Nucleus accumbens (tissue), 56 donors: ENCODE measurements around the gene DLG5.

Experiments
- DNase-seq, 56 donors: peaks; one replicate each; lab custom pipeline; 2025; lab: John Stamatoyannopoulos, UW

DLG5 gene

DNA sequence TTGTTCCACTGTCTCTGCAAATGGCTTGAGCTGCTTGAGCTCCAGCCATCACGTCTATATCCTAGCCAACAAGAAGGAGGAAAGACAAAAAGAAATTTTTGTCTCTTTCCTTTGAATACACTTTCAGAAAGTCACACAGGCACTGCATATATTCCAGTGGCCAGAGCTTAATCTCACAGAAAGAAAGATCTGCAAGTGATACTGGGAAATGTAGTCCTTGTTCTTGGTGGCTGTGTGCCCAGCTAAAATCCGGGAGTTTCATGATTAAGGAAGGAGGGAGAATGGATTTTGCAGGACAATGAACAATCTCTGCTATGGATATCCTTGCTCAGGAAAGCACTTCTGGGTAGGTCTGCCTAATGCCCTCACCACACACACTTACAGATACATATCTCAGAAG is 19.5 kb upstream of the DLG5 start:
- no peak for DNase-seq

DNA sequence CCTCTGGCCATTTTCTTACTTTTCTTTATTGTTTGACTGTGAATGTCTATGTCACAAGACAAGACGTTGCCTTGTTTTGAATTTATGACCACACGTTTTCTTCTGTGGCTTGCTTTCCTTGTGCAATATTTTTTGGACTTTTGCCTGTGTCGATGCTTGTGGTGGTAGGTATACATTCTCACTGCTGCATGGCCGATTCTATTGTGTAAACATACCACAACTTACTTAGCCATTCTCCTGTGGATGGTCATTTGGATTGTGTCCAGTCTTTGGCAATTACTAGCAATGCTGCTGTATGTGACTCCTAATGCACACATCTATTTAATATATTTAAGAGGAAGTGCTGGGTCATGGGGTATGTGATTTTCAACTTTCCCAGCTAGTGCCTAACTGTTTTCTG is 18.0 kb upstream of the DLG5 start:
- no peak for DNase-seq

DNA sequence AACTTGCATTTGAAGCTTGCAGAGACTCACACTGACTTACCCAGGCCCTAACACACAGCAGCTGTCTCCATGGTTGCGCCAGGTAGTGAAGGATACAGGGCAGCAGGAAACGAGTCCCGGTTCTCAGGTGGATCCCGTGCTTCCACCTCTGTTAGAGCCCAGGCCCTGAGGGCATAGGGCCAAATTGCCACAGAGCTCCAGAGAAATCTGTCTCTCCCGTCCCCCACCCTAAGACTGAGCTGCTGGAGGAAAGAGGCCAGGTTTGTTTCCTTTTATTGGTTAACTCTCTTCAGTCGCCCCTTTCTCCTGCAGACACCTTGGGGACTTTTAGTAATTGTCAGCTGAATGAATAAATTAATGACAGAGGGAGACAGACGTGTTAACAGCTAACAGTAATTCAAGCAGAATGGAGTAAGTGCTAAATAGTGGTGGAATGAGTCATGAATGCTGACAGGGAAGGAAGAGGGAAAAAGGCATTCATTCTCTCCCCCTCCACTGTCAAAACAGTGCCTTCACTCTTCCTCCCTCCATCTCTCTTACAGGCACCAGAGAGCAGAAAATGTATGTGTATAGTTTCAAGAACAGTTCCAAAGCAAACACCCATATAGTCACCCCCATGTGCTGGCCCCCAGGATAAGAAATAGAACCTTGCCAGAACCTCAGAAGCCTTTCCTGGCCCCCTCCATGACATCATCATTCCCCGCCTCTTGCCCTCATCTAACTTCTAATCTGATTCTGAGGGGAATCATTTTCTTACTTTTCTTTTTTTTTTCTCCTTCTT is 16.8 kb upstream of the DLG5 start:
- peak in 2 of 56 donors; percentile 1 to 7 for DNase-seq

DNA sequence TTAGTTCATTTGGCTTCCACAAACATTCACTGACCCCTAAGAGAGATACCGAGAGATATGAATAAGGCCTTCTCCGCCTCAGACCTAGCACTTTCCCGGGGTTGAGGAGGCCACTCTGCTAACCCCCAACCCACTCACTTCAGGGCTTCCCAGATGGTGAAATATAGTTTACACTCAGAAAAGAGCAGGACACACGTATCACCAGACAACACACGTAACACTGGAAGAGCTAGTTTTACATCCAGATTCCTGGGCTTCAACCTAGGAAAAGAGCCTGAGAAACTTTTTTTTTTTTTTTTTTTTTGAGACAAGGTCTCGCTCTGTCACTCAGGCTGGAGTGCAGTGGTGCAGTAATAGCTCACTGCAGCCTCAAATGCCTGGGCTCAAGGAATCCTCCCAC is 15.2 kb upstream of the DLG5 start:
- DNase-seq, result no peak

DNA sequence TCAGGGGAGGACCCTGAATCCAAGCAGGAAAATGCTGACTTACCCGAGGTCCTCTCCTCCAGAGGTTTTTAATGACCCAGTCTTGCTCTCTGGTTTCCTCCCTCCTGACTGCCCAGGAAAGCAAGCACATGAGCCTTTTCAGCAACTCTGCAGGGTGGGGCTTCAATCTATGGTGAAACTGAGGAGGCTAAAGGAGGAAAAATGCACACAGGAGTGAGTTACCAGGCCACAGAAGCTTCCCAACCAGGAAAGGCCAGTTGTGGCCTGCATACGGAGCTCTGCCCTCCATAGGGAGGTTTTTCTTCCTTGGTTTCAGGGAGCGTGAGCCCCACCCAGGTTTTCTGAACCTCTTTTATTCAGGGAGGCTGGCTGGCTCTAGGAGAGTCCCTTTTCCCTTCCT is 14.1 kb upstream of the DLG5 start:
- no peak for DNase-seq

DNA sequence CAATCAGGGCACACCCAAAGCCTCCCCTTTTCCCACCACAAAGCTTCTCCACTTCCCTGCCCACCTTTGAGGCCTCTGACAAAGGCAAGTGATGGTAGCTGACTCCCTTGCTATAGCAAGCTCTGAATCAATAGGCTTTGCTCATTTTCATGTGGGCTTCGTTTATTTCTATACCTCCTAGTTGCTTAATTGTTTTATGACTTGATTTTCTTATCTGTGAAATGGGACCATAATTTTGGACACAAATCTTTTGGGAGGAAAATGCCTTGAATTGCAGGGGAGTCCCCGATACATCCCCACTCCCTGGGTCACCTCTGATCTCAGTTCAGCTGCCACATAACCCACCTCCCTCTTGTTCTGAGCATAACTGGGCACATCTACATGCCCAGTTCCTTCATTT is 13.7 kb upstream of the DLG5 start:
- no peak for DNase-seq

DNA sequence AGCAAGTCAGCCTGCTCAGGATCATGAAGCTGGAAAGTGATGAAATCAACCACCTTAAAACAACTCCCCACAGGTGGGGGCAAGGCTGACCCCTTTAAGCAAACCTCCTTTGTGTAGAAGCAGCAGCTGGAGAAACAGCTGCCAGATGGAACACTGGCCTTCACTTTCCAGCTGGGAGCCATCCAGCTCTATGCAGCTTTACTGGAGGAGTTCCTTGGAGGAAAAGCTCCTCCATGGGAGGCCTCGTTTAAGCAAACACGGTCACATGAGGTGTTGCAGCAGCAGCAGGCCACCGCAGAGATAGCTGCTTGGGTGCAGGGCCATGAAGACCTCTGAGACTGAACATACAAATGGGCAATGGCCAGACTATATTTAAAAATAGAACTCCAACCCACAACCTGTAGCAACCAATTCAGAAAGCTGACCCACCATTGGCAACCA is 13.0 kb upstream of the DLG5 start:
- DNase-seq, result no peak

DNA sequence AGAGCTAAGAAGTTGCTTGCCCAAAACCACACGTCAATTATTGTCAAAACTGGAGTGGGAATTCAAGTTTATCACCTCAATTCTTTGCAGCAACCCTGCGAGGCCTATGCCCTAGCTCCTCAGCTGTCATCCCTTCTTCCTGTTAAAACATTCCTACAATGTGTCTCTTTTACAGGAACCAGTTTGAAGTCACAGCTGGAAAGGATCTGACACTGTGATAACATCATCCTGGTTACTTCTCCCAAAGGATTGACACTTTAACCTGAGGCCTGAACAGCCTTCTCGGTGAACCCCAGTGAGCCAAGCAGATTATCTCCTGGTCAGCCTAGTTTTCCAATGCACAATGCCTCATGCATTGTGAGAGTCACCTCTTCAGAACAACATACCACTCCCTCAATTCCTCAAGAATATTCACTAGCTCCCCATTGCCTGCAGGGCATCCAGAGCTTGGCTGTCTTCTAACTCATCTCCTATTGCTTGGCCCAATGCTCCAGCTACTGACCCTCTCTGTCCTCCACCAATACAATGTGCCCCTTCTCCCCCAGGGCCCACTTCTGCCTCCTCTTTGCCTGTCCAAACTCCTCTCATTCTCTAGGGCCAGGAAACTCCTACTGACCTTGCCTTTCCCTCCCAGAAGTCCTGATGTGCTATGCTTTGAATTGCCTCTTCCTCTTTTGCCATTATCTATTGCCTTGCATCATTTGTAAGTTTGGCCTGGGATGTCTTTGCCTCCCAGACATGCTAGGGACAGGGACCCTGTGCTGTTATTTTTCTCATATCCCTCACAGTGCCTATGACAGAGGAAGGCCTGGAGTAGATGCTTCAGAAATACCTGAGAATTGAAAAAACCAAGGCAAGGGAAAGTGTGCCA is 10.4 kb upstream of the DLG5 start:
- no peak for DNase-seq

DNA sequence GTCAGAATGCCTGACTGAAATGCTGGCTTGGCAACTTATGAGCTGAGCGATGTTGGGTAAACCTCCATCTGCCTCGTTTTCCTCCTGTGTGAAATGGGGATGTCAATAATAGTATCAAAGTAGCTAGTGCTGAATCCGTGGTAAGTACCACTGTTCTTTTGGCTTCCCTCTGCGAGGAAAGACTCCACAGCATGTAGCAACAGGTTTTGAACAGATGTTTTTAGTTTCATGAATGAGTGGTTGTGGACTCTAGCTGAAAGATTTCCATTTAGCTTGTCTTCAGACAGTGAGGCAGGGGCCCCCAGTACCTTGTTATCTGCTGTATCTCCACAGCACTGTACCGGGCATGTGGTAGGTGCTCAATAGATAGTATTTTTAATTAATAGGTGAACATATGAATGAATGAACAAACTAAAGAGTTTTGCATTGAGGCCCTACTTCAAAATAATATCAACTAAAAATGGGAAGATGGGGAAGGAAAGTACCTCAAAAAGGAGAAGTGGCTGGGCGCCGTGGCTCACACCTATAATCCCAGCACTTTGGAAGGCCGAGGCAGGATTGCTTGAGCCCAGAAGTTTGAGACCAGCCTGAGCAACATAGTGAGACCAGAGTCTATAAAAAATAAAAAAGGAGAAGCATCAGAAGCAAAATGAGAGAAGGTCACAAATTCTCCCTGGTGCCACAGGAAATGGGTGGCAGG is 5.6 kb upstream of the DLG5 start:
- DNase-seq, result no peak

DNA sequence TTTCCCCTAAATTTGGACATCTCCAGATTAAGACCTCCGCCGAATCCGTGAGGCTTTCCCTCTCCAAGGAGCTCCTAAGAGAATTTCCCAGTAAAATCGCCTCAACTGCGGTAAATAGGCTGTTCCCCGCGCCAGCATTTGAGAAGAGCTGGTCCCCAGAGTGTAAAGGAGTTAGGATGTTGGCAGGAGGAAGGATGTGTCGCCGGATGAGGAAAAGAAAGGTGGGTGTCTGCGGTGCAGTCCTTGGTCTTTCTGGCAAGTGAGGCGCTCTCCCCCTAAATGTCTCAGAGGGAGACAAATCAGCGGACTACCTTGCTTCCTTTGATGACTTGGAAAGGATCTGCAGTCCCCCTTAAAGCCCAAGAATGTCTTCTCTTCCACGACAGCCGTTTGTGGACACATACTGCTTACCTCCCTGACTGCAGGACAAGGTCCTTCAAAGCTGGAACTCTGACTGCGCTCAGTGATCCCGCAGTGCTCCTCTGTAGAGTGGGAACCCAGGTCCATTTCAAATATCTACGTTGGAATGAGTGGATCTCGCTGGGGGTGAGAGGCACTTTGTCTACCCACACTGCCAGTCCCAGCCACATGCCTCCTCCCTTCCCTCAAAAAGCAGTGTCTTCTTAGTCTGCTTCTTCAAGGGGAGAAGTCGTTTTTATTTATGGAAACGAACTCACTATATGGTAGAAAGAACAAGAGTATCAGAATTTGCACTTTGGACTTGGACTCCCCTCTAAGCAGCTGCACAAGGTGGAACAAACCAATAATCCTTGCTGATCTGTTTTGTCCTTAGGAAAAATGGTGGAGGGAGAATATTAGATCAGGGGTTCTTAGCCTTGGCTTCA is 1.1 kb upstream of the DLG5 start:
- peak in 3 of 56 donors; percentile 7 to 46 (median 32) for DNase-seq

DNA sequence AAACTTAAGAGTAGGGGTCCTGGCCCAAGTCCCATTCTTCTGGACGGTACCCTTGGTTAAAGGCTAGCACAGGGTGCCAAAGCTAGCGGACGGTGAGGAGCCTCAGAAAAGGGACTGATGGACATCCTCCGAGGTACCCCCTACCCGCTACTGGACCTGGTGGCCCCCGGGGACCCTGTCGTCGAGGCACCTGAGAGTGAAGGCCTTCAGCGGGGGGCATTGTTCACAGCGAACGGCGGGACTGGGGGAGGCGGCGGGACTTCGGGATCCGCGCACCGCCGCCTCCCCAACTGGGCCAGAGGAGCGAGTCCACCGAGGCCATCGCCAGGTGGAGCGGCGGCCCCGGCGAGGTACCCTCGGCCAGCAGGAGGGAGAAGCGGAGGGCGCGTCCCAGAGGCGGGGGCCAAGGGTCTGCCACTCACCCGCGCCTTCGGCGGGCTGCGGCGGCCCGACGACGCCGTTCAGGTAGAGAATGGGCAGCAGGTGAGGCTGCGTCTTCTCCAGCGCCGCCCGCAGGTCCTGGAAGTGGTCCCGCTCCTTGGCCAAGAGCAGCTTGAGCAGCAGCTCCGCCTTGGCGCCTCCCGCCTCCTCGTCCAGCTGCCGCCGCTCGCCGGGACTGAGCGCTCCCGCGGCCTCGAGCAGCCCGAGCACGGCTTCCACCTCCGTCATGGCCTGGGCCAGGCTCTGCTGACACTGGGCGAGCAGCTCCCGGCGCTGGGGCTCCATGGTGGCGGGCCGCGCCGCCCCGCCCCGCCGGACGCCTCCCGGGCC is 575 bp downstream of the DLG5 start:
- DNase-seq, result peak in 36 of 56 donors; percentile 8 to 56 (median 32)

DNA sequence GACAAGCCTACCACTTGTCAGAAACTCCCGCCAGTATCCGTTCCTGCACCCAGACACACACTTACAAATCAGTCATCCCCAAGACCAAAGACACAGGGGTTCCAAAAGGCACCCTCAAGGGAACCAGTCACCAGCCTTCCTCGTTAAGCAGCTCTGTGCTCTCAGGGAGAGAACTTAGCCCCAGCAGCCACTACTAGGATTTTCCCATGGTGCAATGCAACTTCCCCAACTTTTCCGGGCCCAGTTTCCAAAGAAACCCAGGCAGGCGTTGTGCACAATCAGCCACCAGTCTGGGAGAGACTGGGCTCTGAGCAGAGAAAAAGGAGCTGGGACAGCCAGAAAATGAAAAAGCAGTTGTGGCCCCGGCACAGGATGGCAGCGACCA is 1.2 kb downstream of the DLG5 start:
- DNase-seq, result peak in 41 of 56 donors; percentile 5 to 64 (median 23)

DNA sequence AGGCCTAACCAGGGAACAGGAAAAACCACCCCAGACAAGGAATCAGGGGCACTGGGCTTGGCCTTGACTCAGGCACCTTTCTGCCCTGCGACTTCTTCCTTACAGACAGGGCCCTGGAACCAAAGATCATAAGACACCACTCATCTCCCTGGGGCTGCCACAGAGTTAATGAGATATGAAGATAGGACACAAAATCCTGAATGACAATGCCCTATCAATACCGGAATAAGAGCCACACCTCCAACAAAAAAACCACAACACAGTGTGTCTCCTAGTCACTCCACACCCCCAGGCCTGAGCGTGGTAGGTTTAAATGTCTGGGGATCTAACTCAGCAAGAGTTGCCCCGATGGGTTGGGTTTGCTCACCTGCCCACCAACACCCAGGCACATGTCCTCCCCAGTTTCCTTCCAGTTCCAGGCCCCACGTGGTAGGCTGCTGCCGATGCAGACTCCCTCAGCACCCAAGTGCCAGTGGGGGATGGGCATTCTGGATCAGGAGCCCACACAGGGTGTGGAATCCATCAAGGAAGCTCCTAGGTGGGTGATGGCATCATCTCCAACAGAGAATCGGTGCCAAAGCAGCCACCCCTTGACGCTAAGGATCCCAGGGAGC is 3.9 kb downstream of the DLG5 start:
- no peak for DNase-seq

DNA sequence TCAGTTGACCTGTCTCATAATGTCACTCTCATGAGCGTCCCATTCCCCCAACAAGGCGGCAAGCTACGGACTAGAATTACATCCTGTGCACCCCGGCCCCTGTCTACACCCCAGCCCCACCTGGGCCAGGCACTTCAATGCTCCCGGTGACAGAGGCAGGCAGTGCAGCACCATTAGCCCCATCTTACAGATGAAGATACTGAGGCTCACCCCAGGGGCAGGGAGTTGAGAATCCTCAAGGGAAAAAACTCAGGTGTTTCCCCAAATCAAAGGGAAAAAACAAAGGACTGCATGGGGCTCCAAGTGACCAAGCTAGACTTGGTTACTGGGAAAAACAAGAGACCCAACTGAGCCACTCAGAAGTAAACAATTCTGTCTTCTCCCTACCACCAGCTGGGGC is 4.5 kb downstream of the DLG5 start:
- no peak for DNase-seq

DNA sequence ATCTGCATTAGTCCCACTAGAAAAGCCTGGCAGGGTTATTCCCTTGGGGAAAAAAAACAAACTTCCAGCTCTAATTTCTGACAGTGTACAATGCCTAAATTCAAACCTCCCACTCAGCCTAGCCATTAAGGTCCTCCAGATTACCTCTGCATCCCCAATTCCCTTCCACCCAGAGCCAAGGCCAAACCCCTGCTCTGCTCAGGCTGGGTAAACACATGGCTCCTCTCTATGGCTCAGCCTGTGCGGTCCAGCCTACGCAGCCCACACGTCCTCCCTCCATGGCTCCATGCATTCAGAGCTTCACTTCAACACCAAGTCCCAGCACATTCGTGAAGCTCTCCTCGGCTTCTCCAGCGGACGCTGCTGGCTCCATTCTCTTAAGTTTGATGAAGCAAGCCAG is 5.2 kb downstream of the DLG5 start:
- no peak for DNase-seq

DNA sequence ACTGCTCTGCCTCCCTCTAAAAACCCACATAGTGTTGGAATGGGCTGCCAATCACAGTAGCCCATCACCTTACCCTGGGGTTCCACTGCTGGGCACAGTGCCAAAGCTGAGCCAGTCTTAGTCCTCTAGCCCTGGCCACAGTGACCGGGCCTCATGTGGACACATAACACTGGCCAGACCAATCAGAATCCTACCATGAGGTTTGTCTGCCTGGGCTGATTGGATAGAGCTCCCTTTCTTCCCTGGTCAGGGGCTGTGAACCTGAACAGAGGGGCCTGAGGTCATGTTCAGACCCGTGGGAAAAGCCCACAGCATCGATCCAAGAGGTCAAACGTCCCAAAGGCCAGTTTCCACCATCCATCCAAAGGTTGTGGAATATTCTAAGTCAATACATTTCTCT is 6.1 kb downstream of the DLG5 start:
- DNase-seq, result no peak

DNA sequence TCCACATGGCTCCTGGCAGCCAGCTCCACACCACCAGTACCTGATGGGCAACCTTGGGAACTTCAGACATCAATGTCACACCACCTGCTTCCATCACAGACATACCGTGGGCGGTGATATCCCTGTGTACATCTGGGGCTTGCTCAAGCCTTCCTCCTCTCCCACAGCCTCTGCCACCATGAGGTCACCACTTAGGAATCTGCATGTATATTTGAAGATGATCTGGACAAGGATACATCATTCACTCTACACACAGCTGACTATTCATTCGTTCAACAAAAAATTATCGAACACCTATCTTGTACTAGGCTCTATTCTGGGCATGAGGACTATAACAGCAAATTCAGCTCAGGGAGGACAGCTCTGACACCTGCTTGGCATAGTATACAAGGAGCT is 6.8 kb downstream of the DLG5 start:
- DNase-seq, result no peak

DNA sequence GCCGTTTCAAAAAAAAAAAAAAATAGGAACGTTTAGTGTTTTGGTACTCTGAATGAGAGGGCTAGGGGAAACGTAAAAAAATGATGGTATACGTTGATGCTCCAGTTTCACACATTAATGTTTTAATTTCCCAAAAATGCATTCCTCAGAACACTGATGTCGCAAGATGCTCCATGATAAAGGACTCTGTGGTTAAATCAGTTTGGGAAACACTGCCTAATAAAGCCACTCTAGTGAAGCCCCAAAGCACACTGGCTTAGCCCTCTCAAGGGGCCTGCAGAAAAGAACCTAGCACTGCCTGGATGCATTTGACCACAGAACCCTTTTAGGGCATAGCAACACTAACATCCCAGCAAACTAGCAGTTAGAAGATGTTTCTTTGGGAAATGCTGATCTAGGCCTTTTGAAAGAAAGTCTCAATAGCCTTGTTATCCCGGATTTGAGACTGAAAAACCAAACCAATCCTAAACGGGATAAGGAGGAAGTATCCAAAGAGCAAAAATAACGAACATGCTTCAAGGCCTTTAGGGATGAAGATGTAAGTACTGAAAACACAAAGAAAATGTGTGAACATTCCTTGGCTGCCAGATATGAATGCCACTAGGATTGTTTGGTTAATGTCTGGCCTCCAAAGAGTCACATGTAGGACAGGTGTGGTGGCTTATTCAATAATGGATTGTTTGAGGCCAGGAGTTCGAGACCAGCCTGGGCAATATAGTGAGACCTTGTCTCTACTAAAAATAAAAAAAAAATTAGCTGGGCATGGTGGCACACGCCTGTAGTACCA is 11.0 kb downstream of the DLG5 start:
- no peak for DNase-seq
